ENCODE data around the gene ATP11A.

ATP11A gene

GRCh38 chr13:112764028-112764427, 74.2 kb downstream of the ATP11A start:
- no peak for TF ChIP-seq CTCF (IDR thresholded peaks at IDR 0.05; ENCODE audit: insufficient read depth, low read length, missing control alignments)
- POLR2A ChIA-PET: no interaction called here
- no peak overlapping the region for H3K4me3 ChIP-seq (ENCODE audit: low read depth, low read length)
- no peak for DNase-seq (ENCODE audit: low read depth, low spot score)
- CTCF ChIA-PET: no interaction called here

GRCh38 chr13:112764864-112765561, 75.2 kb downstream of the ATP11A start:
- DNase-seq (ENCODE audit: low read depth, low spot score): no peak
- TF ChIP-seq CTCF (IDR thresholded peaks at IDR 0.05; ENCODE audit: insufficient read depth, low read length, missing control alignments): no peak
- CTCF ChIA-PET: no interaction called here
- POLR2A ChIA-PET: no interaction called here
- H3K4me3 ChIP-seq (ENCODE audit: low read depth, low read length): no peak overlapping the region

- no peak for DNase-seq (ENCODE audit: low read depth, low spot score)
- CTCF ChIA-PET: no interaction called here
- H3K4me3 ChIP-seq (ENCODE audit: low read depth, low read length): no peak overlapping the region
- POLR2A ChIA-PET: no interaction called here
- no peak for TF ChIP-seq CTCF (IDR thresholded peaks at IDR 0.05; ENCODE audit: insufficient read depth, low read length, missing control alignments)
These were observed 75.9 kb downstream of the ATP11A start for GRCh38 chr13:112765731-112766130.

GRCh38 chr13:112766336-112766735, 76.5 kb downstream of the ATP11A start:
- ChIA-PET POLR2A (no interaction called here), CTCF (no interaction called here)
- no peak for TF ChIP-seq CTCF (IDR thresholded peaks at IDR 0.05; ENCODE audit: insufficient read depth, low read length, missing control alignments)
- no peak for DNase-seq (ENCODE audit: low read depth, low spot score)
- no peak overlapping the region for H3K4me3 ChIP-seq (ENCODE audit: low read depth, low read length)

DNA sequence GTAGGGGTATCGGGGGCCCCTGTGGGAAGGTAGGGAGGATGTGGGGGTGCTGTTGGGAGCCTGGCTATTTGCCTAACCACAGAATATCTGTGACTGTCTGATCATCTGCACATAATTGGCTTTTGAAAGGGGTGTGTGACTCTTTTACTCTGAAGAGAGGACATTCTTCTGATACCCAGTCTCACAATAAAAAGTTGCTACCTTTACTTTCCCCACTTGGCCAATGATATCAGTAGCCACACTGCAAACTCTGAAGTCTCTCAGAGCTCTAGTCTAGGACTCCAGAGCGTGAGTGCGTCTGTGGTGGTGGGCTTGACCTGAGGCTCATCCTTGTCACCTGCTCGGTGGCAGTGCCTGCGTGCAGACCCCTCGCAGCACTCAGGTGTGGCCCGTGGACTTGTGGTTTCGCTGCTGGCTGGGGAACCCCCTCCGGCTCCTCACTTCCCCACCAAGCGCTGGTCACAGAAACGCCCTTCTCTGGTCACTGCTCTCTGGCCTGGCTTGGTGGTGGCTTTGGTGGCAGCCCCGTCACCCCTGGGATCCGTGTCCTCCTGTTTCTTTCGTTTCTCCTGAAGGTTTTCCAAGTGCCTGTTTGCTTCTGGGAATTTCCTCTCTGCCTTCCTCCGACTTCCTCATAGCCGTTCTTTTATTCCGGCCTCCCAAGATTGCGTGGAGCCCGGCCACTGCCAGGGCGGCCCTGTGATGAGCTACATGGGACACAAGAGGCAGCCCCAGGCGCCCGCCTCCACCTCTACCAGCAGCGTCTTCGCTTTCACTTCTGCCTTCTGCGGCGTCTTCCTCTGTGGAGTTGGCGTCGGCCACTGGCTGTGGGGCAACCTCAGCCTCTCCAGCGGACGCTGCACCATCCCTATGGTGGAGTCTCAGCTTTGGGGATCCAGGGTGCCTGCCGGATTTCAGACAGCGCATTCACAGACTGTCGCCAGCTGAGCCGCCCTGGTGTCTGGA, 78.0 kb downstream of the ATP11A start:
- DNase-seq (ENCODE audit: low read depth, low spot score): no peak
- CTCF ChIA-PET: no interaction called here
- POLR2A ChIA-PET: no interaction called here
- TF ChIP-seq CTCF (IDR thresholded peaks at IDR 0.05; ENCODE audit: insufficient read depth, low read length, missing control alignments): no peak
- H3K4me3 ChIP-seq (ENCODE audit: low read depth, low read length): no peak overlapping the region

DNA sequence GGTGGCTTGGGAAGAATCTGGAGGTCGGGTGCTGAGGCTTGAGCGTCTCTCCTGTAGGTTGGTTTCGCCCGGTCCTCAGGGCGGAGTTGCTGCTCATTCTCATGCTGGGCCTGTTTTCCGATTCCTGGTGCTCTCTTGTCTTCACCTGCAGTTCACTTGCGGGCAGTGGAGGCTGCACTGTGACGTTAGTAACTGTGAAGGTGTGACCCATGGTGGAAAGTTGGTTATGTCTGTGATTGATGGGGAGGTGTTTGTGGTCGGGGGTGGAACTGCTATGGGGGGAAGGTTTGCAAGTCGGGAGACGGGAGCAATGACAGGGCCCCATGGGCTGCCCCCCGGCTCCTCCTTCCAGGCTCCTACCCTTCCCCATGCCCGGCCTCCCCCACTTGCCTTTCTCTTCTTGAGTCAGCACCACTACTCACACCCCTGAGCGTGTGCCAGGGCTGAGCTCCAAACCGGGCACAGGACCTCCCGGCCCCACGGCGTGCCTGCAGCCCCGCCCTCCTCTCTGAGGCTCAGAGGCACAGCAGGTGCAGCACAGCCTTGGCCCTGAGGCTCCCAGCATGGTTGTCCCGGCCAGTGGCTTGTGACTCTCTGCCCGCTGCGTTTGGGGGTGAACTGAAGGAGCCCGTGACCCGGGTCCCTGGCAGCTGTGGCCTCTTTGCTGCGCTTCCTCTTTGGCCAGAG, 79.1 kb downstream of the ATP11A start:
- CTCF ChIA-PET: no interaction called here
- no peak for DNase-seq (ENCODE audit: low read depth, low spot score)
- POLR2A ChIA-PET: no interaction called here
- no peak for TF ChIP-seq CTCF (IDR thresholded peaks at IDR 0.05; ENCODE audit: insufficient read depth, low read length, missing control alignments)
- H3K4me3 ChIP-seq (ENCODE audit: low read depth, low read length): no peak overlapping the region

All from AG04449 (cell line).